Tibial nerve (tissue), 4 donors: ENCODE results near the gene ATP6V1C2. TPM values are rescaled to one million over a fixed set of nuclear protein-coding genes. Genes with fewer than 3 reads are reported as not detected.
A peak's percentile ranks its signal among the peaks of the same experiment; 100 is the strongest.

Experiments used
- DNase-seq, 2 donors: peaks; one replicate each; pipeline ENCODE4 v3.0.0-alpha.2; 2019; ENCODE audit warnings: low spot score in 2 of 2
- H3K27ac ChIP-seq, 4 donors: fragments of 200-600 bp; sonication (generic) in 3 of 4; one replicate each; pipeline ENCODE4 v1.5.1; 2017 to 2019; ENCODE audit warnings: mild to moderate bottlenecking in 1 of 4
- H3K27me3 ChIP-seq, 2 donors: fragments of 200-600 bp; sonication (generic) in 1 of 2; one replicate each; pipeline versions ENCODE4 v1.5.1 to v1.6.0; 2017 to 2019
- H3K36me3 ChIP-seq, 3 donors: fragments of 200-600 bp; sonication (generic); one replicate each; pipeline ENCODE4 v1.5.1; 2018 to 2019
- H3K4me1 ChIP-seq, 4 donors: fragments of 200-600 bp; sonication (generic) in 3 of 4; one replicate each; pipeline ENCODE4 v1.5.1; 2017 to 2019
- H3K4me3 ChIP-seq, 4 donors: fragments of 200-600 bp; sonication (generic) in 3 of 4; one replicate each; pipeline ENCODE4 v1.5.1; 2017 to 2019; ENCODE audit warnings: mild to moderate bottlenecking in 1 of 4, moderate library complexity in 1 of 4
- H3K9me3 ChIP-seq, 4 donors: fragments of 200-600 bp; sonication (generic) in 3 of 4; one replicate each; pipeline ENCODE4 v1.5.1; 2017 to 2019
- CTCF ChIP-seq, 5 experiments: fragments of 200-600 bp in 3 of 5; fragments of 450-650 bp in 2 of 5; sonication (generic) in 3 of 5; IDR thresholded peaks; one replicate each; pipeline ENCODE4 v1.5.1; 2016 to 2019; ENCODE audit warnings: antibody characterized with exemption in 5 of 5, mild to moderate bottlenecking in 3 of 5, moderate library complexity in 2 of 5
- EP300 ChIP-seq, 2 donors: sonication (generic); formaldehyde crosslinking; IDR thresholded peaks; one replicate each; pipeline ENCODE4 v1.6.1; 2017; ENCODE audit warnings: antibody characterized with exemption in 2 of 2, mild to moderate bottlenecking in 1 of 2
- POLR2A ChIP-seq, 2 donors: fragments of 450-650 bp; IDR thresholded peaks; one replicate each; pipeline ENCODE4 v1.6.1; 2017; ENCODE audit warnings: antibody characterized with exemption in 2 of 2, mild to moderate bottlenecking in 2 of 2, moderate library complexity in 2 of 2
- WGBS, 2 donors: methylation state at CpG; one replicate each; pipeline ENCODE4 v1.1.5; 2018; 5-methylcytosine and 5-hydroxymethylcytosine counted together
- total RNA-seq, 4 donors: library from RNA; depleted of rRNA; stranded (reverse); fragments of >200 nt; gene quantifications; one replicate each; pipeline ENCODE4 v1.1.0, GENCODE V29; 2016

ATP6V1C2 gene
- total RNA-seq, 4 donors from 2014 or later = 0.21 to 0.66 (median 0.30) TPM; not detected in 1

- no peak for DNase-seq
- H3K27ac ChIP-seq = no peak overlapping the region
- TF ChIP-seq POLR2A (IDR thresholded peaks at IDR 0.05) (no peak), CTCF (IDR thresholded peaks at IDR 0.05) (no peak), EP300 (IDR thresholded peaks at IDR 0.05) (no peak)
- WGBS, 2 donors = 17 to 19% methylated on average over 4 of the region's 4 CpGs
- H3K27me3 ChIP-seq = peaks cover 0 to 23% of the 10 kb centered on the region in 2 donors
- H3K9me3 ChIP-seq = no peaks in the 10 kb centered on the region
- no peaks in the 10 kb centered on the region for H3K36me3 ChIP-seq
- H3K4me1 ChIP-seq = peaks cover 0 to 20% (median 6%) of the 10 kb centered on the region in 4 donors
- no peak overlapping the region for H3K4me3 ChIP-seq
Observed at GRCh38 chr2:10717628-10718027, 3.8 kb upstream of the ATP6V1C2 start.

DNA sequence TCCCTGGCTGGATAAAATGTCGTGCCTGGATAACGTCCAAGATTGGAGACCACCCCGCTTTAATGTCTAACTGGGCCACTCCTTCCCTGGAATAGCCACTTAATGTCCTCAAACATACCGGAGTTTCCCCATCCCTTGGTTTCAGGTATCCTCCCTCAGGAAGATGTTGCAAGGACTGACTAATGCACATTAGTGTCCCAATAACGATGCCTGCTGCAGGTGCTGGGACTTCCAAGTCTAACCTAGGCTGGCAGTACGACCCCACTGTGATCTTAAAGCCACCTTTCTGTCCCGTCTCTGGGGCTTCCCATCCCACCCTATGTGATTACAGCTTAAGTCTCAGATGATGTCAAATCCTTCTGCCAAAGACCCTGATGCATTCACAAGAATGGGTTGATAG lies 1.1 kb upstream of the ATP6V1C2 start:
- H3K4me1 ChIP-seq = peaks cover 0 to 21% (median 6%) of the 10 kb centered on the region in 4 donors
- DNase-seq = no peak
- peaks cover 0 to 49% of the 10 kb centered on the region in 2 donors for H3K27me3 ChIP-seq
- H3K36me3 ChIP-seq = no peaks in the 10 kb centered on the region
- no peaks in the 10 kb centered on the region for H3K9me3 ChIP-seq
- WGBS, 2 donors = 66 to 74% methylated on average over 7 of the region's 7 CpGs
- no peak overlapping the region for H3K27ac ChIP-seq
- TF ChIP-seq EP300 (IDR thresholded peaks at IDR 0.05) (no peak), POLR2A (IDR thresholded peaks at IDR 0.05) (no peak), CTCF (IDR thresholded peaks at IDR 0.05) (no peak)
- H3K4me3 ChIP-seq = no peak overlapping the region

DNA sequence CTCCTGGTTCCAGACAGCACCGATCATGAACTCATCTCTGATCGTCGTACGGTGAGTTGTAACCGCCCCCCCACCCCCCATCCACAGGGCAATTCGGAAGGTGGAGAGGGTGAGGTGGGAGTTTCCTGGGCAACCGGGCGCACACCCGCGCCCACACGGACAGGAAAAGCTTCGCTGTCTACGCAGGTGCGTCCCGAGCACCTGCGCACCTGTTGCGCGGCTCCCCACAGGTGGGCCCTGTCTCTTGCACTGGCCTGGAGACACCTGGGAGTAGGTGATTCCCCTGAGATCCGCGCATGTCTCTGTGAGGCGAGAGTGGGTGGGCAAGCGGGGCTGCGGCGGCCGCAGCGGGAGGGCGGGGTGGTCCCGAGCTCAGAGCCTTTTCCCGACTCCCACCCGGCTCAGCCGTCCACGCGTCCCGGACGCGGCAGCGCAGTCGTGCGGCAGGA lies 459 bp upstream of the ATP6V1C2 start:
- peak overlapping the region; percentile 3 to 48 (median 27) for H3K4me3 ChIP-seq

DNA sequence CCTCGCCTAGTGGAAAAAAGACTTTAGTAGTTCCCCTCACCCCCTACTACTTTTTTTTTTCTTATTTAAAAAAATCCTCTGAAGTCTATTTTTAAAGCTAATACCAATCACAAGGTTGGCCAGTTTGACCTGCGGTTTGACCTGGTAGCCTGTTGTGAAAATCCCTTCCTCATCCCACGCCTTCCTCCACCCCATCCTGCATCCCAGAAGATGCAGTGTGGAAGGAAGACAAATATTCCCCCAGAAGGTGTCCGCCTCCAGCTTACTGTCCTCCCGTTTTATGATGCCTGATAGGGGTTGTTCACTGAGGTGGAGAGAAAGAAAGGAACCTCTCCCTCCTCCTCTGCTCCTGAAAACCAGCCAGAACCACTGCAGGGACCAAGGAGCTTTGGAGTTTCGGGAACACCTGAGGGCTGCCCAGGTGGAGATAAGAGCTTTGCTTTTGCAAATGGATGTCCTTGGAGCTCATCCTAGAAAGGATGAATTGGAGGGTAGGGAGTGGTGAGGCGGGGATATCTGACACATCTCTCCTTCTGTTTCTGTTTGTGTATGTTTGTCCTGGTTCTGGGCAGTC lies 909 bp downstream of the ATP6V1C2 start:
- H3K27ac ChIP-seq = no peak overlapping the region
- H3K4me1 ChIP-seq = peaks cover 0 to 21% (median 6%) of the 10 kb centered on the region in 4 donors
- peak overlapping the region; percentile 3 to 48 (median 32) for H3K4me3 ChIP-seq
- H3K9me3 ChIP-seq = no peaks in the 10 kb centered on the region
- no peaks in the 10 kb centered on the region for H3K36me3 ChIP-seq
- TF ChIP-seq CTCF (IDR thresholded peaks at IDR 0.05) (no peak), POLR2A (IDR thresholded peaks at IDR 0.05) (no peak), EP300 (IDR thresholded peaks at IDR 0.05) (no peak)
- peaks cover 0 to 55% of the 10 kb centered on the region in 2 donors for H3K27me3 ChIP-seq
- DNase-seq = no peak
- WGBS, 2 donors = 15 to 22% methylated on average over 7 of the region's 7 CpGs

More for the DNA sequence above, 459 bp upstream of the ATP6V1C2 start:
- Histone ChIP-seq H3K27ac (no peak overlapping the region), H3K27me3 (peaks cover 0 to 55% of the 10 kb centered on the region in 2 donors), H3K4me1 (peaks cover 0 to 21% (median 6%) of the 10 kb centered on the region in 4 donors), H3K9me3 (no peaks in the 10 kb centered on the region), H3K36me3 (no peaks in the 10 kb centered on the region)
- TF ChIP-seq CTCF (IDR thresholded peaks at IDR 0.05) = no peak
- 6 to 7% methylated on average over 28 to 33 of the region's 39 CpGs for WGBS, 2 donors
- DNase-seq = no peak

DNA sequence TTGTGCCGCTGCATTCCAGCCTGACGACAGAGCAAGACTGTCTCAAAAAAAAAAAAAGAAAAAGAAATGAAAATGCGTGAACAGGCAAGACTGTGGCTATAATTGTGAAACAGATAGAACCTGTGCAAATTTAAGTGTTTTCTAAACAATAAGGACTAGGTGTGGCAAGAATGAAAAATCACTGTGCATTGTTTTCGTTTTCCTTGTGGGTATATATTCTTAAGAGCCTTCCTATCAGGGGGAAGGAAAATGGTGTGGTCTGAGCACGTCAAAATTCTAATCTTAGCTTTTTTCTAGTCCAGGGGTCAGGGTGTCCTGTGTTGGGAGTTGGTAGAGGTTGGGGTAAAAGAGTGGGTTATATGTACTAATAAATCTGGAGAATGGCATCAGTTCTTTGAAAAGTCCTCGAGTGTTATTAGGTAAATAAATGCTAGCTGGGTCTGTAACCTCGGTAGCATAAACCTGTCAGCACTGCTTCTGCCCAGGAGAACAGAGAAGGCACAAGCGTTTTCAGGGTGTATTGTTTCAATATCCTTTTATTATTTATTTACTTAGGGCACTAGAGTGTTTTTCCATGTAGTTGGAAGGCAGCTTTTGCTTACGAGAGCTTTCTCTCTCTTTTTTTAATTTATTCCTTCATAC lies 11.6 kb downstream of the ATP6V1C2 start:
- no peak for TF ChIP-seq EP300 (IDR thresholded peaks at IDR 0.05)
- WGBS, 2 donors = 46 to 53% methylated on average over 9 of the region's 9 CpGs

More for the DNA sequence above, 11.6 kb downstream of the ATP6V1C2 start:
- no peak for DNase-seq
- Histone ChIP-seq H3K27me3 (no peaks in the 10 kb centered on the region), H3K36me3 (no peaks in the 10 kb centered on the region), H3K4me1 (no peaks in the 10 kb centered on the region), H3K4me3 (no peak overlapping the region), H3K9me3 (no peaks in the 10 kb centered on the region), H3K27ac (no peak overlapping the region)
